Measurements from ENCODE around the gene MAP1LC3A.

DNA sequence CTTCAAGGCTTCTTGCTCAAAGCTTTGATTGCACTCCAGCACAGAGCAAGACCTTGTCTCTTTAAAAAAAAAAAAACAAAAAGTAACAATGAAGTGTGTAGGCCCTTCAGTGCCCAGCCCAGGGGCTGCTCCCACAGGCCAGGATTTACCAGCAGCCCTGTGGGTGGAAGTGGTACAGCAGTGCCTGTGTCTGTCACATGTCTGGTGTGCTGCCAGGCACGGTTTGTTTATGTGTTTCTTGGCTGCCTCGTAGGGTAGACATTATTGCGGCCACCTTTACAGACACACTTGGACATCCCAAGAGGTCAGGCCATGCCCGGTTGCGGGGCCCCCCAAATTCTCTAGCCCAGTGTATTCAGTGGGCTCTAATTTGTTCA lies 29.6 kb upstream of the MAP1LC3A start:
- TF ChIP-seq, protein P1, sequence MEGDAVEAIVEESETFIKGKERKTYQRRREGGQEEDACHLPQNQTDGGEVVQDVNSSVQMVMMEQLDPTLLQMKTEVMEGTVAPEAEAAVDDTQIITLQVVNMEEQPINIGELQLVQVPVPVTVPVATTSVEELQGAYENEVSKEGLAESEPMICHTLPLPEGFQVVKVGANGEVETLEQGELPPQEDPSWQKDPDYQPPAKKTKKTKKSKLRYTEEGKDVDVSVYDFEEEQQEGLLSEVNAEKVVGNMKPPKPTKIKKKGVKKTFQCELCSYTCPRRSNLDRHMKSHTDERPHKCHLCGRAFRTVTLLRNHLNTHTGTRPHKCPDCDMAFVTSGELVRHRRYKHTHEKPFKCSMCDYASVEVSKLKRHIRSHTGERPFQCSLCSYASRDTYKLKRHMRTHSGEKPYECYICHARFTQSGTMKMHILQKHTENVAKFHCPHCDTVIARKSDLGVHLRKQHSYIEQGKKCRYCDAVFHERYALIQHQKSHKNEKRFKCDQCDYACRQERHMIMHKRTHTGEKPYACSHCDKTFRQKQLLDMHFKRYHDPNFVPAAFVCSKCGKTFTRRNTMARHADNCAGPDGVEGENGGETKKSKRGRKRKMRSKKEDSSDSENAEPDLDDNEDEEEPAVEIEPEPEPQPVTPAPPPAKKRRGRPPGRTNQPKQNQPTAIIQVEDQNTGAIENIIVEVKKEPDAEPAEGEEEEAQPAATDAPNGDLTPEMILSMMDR (conservative IDR thresholded peaks at IDR 0.05): no peak; the same call in 1 of the 2 replicates
- TF ChIP-seq ZFX (IDR thresholded peaks at IDR 0.05): no peak

All from C4-2B (cell line).